K562 (cell line): ENCODE measurements around the gene MED13L.

Experiments used
- BHLHE40 ChIP-seq: IDR thresholded peaks from 2 replicates; pipeline ENCODE4 v1.6.1; 2011; ENCODE audit warnings: low read length, improper control_type of control experiment
- CHD4 ChIP-seq: fragments of 200-600 bp; sonication (generic); IDR thresholded peaks from 3 replicates; pipeline ENCODE4 v1.6.1; 2012; ENCODE audit warnings: low read depth, mild to moderate bottlenecking, mixed read lengths, low read length, inconsistent platforms; ENCODE audit not compliant: insufficient read depth, insufficient replicate concordance, poor library complexity, severe bottlenecking
- DPF2 ChIP-seq: fragments of 450-650 bp; IDR thresholded peaks from 2 replicates; pipeline ENCODE4 v1.6.1; 2016
- NFYB ChIP-seq: IDR thresholded peaks from 2 replicates; pipeline ENCODE4 v1.6.1; 2011; ENCODE audit warnings: mild to moderate bottlenecking, moderate library complexity; ENCODE audit not compliant: insufficient read length; ENCODE audit errors: extremely low read depth
- ZNF695 ChIP-seq: fragments of 450-650 bp; formaldehyde crosslinking; IDR thresholded peaks from 2 replicates; pipeline ENCODE4 v1.4.0; 2020; ENCODE audit warnings: mild to moderate bottlenecking, moderate library complexity
- TF ChIP-seq, protein P1 (sequence below), 2 experiments: IDR thresholded peaks; 2 replicates each; pipeline ENCODE4 v1.6.1; 2011; ENCODE audit warnings: borderline replicate concordance in 1 of 2, control low read depth in 1 of 2, low read depth in 1 of 2, low read length in 1 of 2, mild to moderate bottlenecking in 1 of 2, mixed read lengths in 1 of 2, moderate library complexity in 1 of 2; ENCODE audit not compliant: insufficient read depth in 1 of 2, insufficient read length in 1 of 2, poor library complexity in 1 of 2, severe bottlenecking in 1 of 2; ENCODE audit errors: extremely low read depth in 1 of 2

GRCh38 chr12:116067892-116068291 is 209.6 kb downstream of the MED13L start:
- TF ChIP-seq CHD4 (no peak), DPF2 (no peak), ZNF695 (CRISPR knock-in tag) (no peak), NFYB (no peak), BHLHE40 (no peak)
- TF ChIP-seq, protein P1, sequence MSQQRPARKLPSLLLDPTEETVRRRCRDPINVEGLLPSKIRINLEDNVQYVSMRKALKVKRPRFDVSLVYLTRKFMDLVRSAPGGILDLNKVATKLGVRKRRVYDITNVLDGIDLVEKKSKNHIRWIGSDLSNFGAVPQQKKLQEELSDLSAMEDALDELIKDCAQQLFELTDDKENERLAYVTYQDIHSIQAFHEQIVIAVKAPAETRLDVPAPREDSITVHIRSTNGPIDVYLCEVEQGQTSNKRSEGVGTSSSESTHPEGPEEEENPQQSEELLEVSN (IDR thresholded peaks at IDR 0.05; ENCODE audit: borderline replicate concordance in 1 of 2, extremely low read depth in 1 of 2, insufficient read depth in 1 of 2, insufficient read length in 1 of 2, low read depth in 1 of 2, low read length in 1 of 2, poor library complexity in 1 of 2, severe bottlenecking in 1 of 2): no peak
